Measurements from ENCODE around the gene MAPK1. TPM values are rescaled to one million over a fixed set of nuclear protein-coding genes. Genes with fewer than 3 reads are reported as not detected.

MAPK1 gene
- total and polyA plus RNA-seq, 7 donors, result 11.0 to 101 (median 78.3) TPM

- WGBS, 3 donors, result 91 to 96% (median 95%) methylated on average over 15 of the region's 15 CpGs
- Histone ChIP-seq H3K4me1 (no peaks in the 10 kb centered on the region), H3K27ac (no peak overlapping the region), H3K27me3 (ENCODE audit: insufficient read depth in 3 of 3, low read length in 2 of 3) (no peaks in the 10 kb centered on the region), H3K36me3 (ENCODE audit: insufficient read depth in 1 of 2, low read depth in 1 of 2) (peaks cover 10 to 84% of the 10 kb centered on the region in 2 donors), H3K4me3 (no peak overlapping the region), H3K9me3 (no peaks in the 10 kb centered on the region)
- no peak for TF ChIP-seq CTCF (IDR thresholded peaks at IDR 0.05)
- no peak for DNase-seq
- intact Hi-C loops (cut with DNase I), result no loop called here
- no peak for ATAC-seq
Measured at GRCh38 chr22:21761994-21762680, 105.3 kb downstream of the MAPK1 start.

GRCh38 chr22:21761086-21761485 is 106.4 kb downstream of the MAPK1 start:
- H3K36me3 ChIP-seq (ENCODE audit: insufficient read depth in 1 of 2, low read depth in 1 of 2), result peaks cover 7 to 80% of the 10 kb centered on the region in 2 donors

GRCh38 chr22:21760640-21761039 is 106.8 kb downstream of the MAPK1 start:
- intact Hi-C loops (cut with DNase I), result no loop called here
- no peak for ATAC-seq
- WGBS, 3 donors, result 73 to 93% (median 75%) methylated on average over 2 of the region's 2 CpGs
- no peak for DNase-seq
- no peak overlapping the region for H3K4me3 ChIP-seq
- H3K4me1 ChIP-seq, result peaks cover under 1% of the 10 kb centered on the region
- no peaks in the 10 kb centered on the region for H3K27me3 ChIP-seq (ENCODE audit: insufficient read depth in 3 of 3, low read length in 2 of 3)
- H3K27ac ChIP-seq, result no peak overlapping the region
- TF ChIP-seq CTCF (IDR thresholded peaks at IDR 0.05), result no peak
- no peaks in the 10 kb centered on the region for H3K9me3 ChIP-seq
- H3K36me3 ChIP-seq (ENCODE audit: insufficient read depth in 1 of 2, low read depth in 1 of 2), result peaks cover 7 to 75% of the 10 kb centered on the region in 2 donors

More at GRCh38 chr22:21761086-21761485, 106.4 kb downstream of the MAPK1 start:
- intact Hi-C loops (cut with DNase I), result no loop called here
- Histone ChIP-seq H3K27me3 (ENCODE audit: insufficient read depth in 3 of 3, low read length in 2 of 3) (no peaks in the 10 kb centered on the region), H3K9me3 (no peaks in the 10 kb centered on the region), H3K4me1 (no peaks in the 10 kb centered on the region), H3K4me3 (no peak overlapping the region), H3K27ac (no peak overlapping the region)
- ATAC-seq, result no peak
- TF ChIP-seq CTCF (IDR thresholded peaks at IDR 0.05), result no peak
- WGBS, 3 donors, result 95 to 98% (median 95%) methylated on average over 2 of the region's 2 CpGs
- no peak for DNase-seq

- Histone ChIP-seq H3K4me3 (no peak overlapping the region), H3K27ac (no peak overlapping the region), H3K9me3 (no peaks in the 10 kb centered on the region), H3K36me3 (ENCODE audit: insufficient read depth in 1 of 2, low read depth in 1 of 2) (peaks cover 7 to 67% of the 10 kb centered on the region in 2 donors), H3K4me1 (peaks cover 8% of the 10 kb centered on the region), H3K27me3 (ENCODE audit: insufficient read depth in 3 of 3, low read length in 2 of 3) (no peaks in the 10 kb centered on the region)
- DNase-seq (no peak), ATAC-seq (no peak)
- no peak for TF ChIP-seq CTCF (IDR thresholded peaks at IDR 0.05)
- WGBS, 3 donors, result 83 to 89% (median 89%) methylated on average over 8 of the region's 8 CpGs
- intact Hi-C loops (cut with DNase I), result no loop called here
Measured at GRCh38 chr22:21759646-21760376, 107.6 kb downstream of the MAPK1 start.
